Stimulated activated CD8-positive, alpha-beta memory T cell treated with anti-CD3 and anti-CD28 coated beads, Interleukin-7, amount 100 ng/mL, for 4 hours (primary cell): Measurements from ENCODE around the gene ZKSCAN4.
A peak's percentile ranks its signal among the peaks of the same experiment; 100 is the strongest.

ENCODE experiments used
- DNase-seq, 2 donors: peaks; one replicate each; pipeline ENCODE4 v3.0.0-alpha.2; 2020; ENCODE audit warnings: low read depth in 2 of 2

The ZKSCAN4 gene

GRCh38 chr6:28250747-28251146 is 1.3 kb downstream of the ZKSCAN4 start:
- no peak for DNase-seq

- no peak for DNase-seq
These were observed 3.2 kb downstream of the ZKSCAN4 start for GRCh38 chr6:28248916-28249315.

GRCh38 chr6:28245206-28245941 is 6.7 kb downstream of the ZKSCAN4 start:
- no peak for DNase-seq

- DNase-seq: no peak
These were observed 8.1 kb downstream of the ZKSCAN4 start for GRCh38 chr6:28243946-28244345.

GRCh38 chr6:28240471-28240870 is 11.6 kb downstream of the ZKSCAN4 start:
- no peak for DNase-seq

- no peak for DNase-seq
These were observed 12.4 kb downstream of the ZKSCAN4 start for GRCh38 chr6:28239636-28240035.

- no peak for DNase-seq
These were observed 16.1 kb downstream of the ZKSCAN4 start for GRCh38 chr6:28235912-28236452.

- no peak for DNase-seq
These were observed 19.3 kb downstream of the ZKSCAN4 start for GRCh38 chr6:28232785-28233184.

GRCh38 chr6:28226460-28226859 is 25.6 kb downstream of the ZKSCAN4 start:
- no peak for DNase-seq

- DNase-seq: peak; percentile 16 to 19
These were observed 26.8 kb downstream of the ZKSCAN4 start, which contains the start of gene ZSCAN9 for GRCh38 chr6:28225056-28225834. TSS of gene ZSCAN9 (plus strand) at chr6:28225275. CDS start at chr6:28227085, 1,810 bp downstream.

- DNase-seq: no peak
These were observed 27.7 kb downstream of the ZKSCAN4 start for GRCh38 chr6:28224131-28225055.

- DNase-seq: no peak
These were observed 31.6 kb downstream of the ZKSCAN4 start for GRCh38 chr6:28220257-28221133.

- DNase-seq: no peak
These were observed 33.5 kb downstream of the ZKSCAN4 start for GRCh38 chr6:28218312-28219248.

- no peak for DNase-seq
These were observed 34.2 kb downstream of the ZKSCAN4 start for GRCh38 chr6:28217890-28218289.

GRCh38 chr6:28215425-28215824 is 36.6 kb downstream of the ZKSCAN4 start:
- DNase-seq: no peak

GRCh38 chr6:28213213-28213523 is 38.9 kb downstream of the ZKSCAN4 start:
- DNase-seq: no peak

GRCh38 chr6:28212510-28213212 is 39.4 kb downstream of the ZKSCAN4 start:
- no peak for DNase-seq

- no peak for DNase-seq
These were observed 40.1 kb downstream of the ZKSCAN4 start for GRCh38 chr6:28211840-28212509.
